Adrenal gland (tissue), 12 donors: Measurements from ENCODE around the gene TES. TPM values are rescaled to one million over a fixed set of nuclear protein-coding genes. Genes with fewer than 3 reads are reported as not detected.

ENCODE experiments used
- DNase-seq, 7 donors: peaks; one replicate each; pipeline ENCODE4 v3.0.0-alpha.2; 2019 to 2020
- H3K27ac ChIP-seq, 5 donors: fragments of 200-600 bp; sonication (generic) in 4 of 5; 1 replicate in 3 of 5; 2 replicates in 2 of 5; pipeline versions ENCODE4 v1.5.1 to v1.8.0; 2016 to 2020; ENCODE audit warnings: mild to moderate bottlenecking in 1 of 5
- H3K27me3 ChIP-seq: fragments of 200-600 bp; 2 replicates; pipeline ENCODE4 v1.8.0; 2021
- H3K36me3 ChIP-seq, 2 donors: fragments of 200-600 bp; replicated peaks in 1 of 2; 1 replicate in 1 of 2; 2 replicates in 1 of 2; pipeline versions ENCODE4 v1.5.1 to v1.8.0; 2018 to 2022
- H3K4me1 ChIP-seq, 2 donors: fragments of 200-600 bp; replicated peaks in 1 of 2; 1 replicate in 1 of 2; 2 replicates in 1 of 2; pipeline versions ENCODE4 v1.5.1 to v1.8.0; 2018 to 2021
- H3K4me3 ChIP-seq, 4 donors: fragments of 200-600 bp; sonication (generic) in 3 of 4; one replicate each; pipeline ENCODE4 v1.5.1; 2016 to 2018
- H3K9me3 ChIP-seq, 3 donors: fragments of 200-600 bp; sonication (generic) in 1 of 3; replicated peaks in 1 of 3; 1 replicate in 2 of 3; 2 replicates in 1 of 3; pipeline versions ENCODE4 v1.5.1 to v1.8.0; 2016 to 2021
- CTCF ChIP-seq, 6 experiments: fragments of 450-650 bp in 4 of 6; fragments of 200-600 bp in 2 of 6; sonication (generic) in 1 of 6; IDR thresholded peaks; 1 replicate in 5 of 6; 2 replicates in 1 of 6; pipeline versions ENCODE4 v1.5.1 to v1.8.0; 2016 to 2021; ENCODE audit warnings: antibody characterized with exemption in 6 of 6, mild to moderate bottlenecking in 2 of 6, moderate library complexity in 1 of 6
- POLR2A ChIP-seq, 2 donors: fragments of 450-650 bp; IDR thresholded peaks; one replicate each; pipeline ENCODE4 v1.6.1; 2017; ENCODE audit warnings: antibody characterized with exemption in 2 of 2, mild to moderate bottlenecking in 2 of 2, moderate library complexity in 1 of 2
- WGBS, 4 donors: extraction: QIAGEN DNeasy Blood & Tissue Kit in 2 of 4; methylation state at CpG; one replicate each; pipeline versions ENCODE4 v1.1.5 to v1.1.7; 2013 to 2017; 5-methylcytosine and 5-hydroxymethylcytosine counted together
- intact Hi-C, 2 donors: fragments of 100-400 bp; cut with DNase I; formaldehyde crosslinking; loops; one replicate each; pipeline versions ENCODE4 v1.14.1 to v1.15.0; 2022 to 2023
- polyA plus RNA-seq, 3 donors: library from polyadenylated mRNA; stranded (reverse); fragments of 200-250 nt in 2 of 3; fragments of 350-450 nt in 1 of 3; fragmentation: Illumina TruSeq in 1 of 3; extraction: RNeasy Lipid Tissue Mini Kit (QIAGEN cat#74804) in 1 of 3; gene quantifications; one replicate each; pipeline ENCODE4 v1.2.3, GENCODE V29; 2013 to 2014
- total RNA-seq, 9 donors: library from RNA; depleted of rRNA in 4 of 9; stranded (reverse); fragments of >200 nt in 4 of 9; fragments of 120-200 nt in 1 of 9; fragmentation: NEBNext Ultra II Directional in 1 of 9; extraction: Animal tissue kit (Norgen Biotek cat#: 25700) in 1 of 9; gene quantifications; one replicate each; pipeline versions ENCODE4 v1.1.0 to v1.2.4, GENCODE V29; 2013 to 2023
- donor health status: healthy with polysubstance abuse.
- donor health status: Bipolar disorder and iron deficiency.
- donor health status: DM: yes; HTN: yes; CAD: no.
- donor health status: DM: no; HTN: no; CAD: no.
- donor health status: DM: no; HTN: no; CAD: no.
- donor health status: DM: yes; HTN: yes; CAD: no.

TES gene
- total and polyA plus RNA-seq, 12 donors, result 3.9 to 21.8 (median 12.5) TPM

GRCh38 chr7:116212869-116213268 is 2.5 kb downstream of the TES start:
- H3K4me3 ChIP-seq, result no peak overlapping the region
- no peaks in the 10 kb centered on the region for H3K9me3 ChIP-seq
- peaks cover 3 to 12% of the 10 kb centered on the region in 2 donors for H3K4me1 ChIP-seq
- H3K27me3 ChIP-seq, result peaks cover 9% of the 10 kb centered on the region
- no peak overlapping the region for H3K27ac ChIP-seq
- no peak for DNase-seq
- 57 to 74% (median 68%) methylated on average over 4 of the region's 4 CpGs for WGBS, 4 donors
- H3K36me3 ChIP-seq, result no peaks in the 10 kb centered on the region
- no peak for TF ChIP-seq POLR2A (IDR thresholded peaks at IDR 0.05)
- no peak for TF ChIP-seq CTCF (IDR thresholded peaks at IDR 0.05)
- intact Hi-C loops, result no loop called here

DNA sequence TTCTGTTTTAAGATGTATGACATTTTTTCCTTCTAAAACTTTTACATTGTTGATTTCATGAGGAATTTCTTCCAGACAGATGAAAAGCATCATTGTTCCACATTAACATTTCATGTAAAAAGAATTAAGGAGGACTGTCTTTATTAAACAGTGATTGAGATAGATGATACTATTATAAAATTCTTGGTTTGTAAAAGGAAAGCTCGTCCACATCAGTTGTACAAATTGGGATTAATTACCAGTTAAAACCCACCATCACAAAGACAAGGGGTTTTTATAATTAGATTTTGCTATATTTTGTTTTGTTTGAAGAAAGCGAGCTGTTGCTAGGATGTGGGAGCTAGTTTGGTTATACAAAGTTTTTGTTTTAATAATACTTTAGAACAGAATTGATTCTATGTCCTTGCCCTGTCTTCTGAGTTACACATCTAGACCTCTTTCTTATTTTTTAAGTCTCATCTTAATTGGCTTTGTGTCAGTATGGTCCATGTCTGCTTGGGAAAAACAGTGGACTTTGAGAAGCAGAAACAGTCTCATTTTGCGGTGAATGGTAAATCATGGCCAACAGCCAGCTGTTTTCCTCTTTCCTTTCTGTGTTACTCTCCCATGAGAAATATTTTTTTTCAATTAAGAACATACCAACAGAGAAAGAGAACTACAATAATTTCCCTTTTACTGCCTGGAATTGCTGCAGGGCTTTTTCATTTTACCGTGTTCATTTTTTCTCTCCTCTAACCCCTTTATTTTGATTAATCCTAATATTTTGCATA is 3.2 kb downstream of the TES start:
- DNase-seq, result peak in 1 of 7 donors; percentile 15
- no peak overlapping the region for H3K27ac ChIP-seq
- peaks cover 9% of the 10 kb centered on the region for H3K27me3 ChIP-seq
- H3K9me3 ChIP-seq, result no peaks in the 10 kb centered on the region
- 69 to 72% (median 71%) methylated on average over 4 of the region's 4 CpGs for WGBS, 4 donors
- intact Hi-C loops, result no loop called here
- peaks cover 4 to 18% of the 10 kb centered on the region in 2 donors for H3K4me1 ChIP-seq
- H3K4me3 ChIP-seq, result no peak overlapping the region
- H3K36me3 ChIP-seq, result no peaks in the 10 kb centered on the region
- TF ChIP-seq CTCF (IDR thresholded peaks at IDR 0.05), result no peak

- H3K27ac ChIP-seq, result no peak overlapping the region
- H3K9me3 ChIP-seq, result no peaks in the 10 kb centered on the region
- no peak for DNase-seq
- TF ChIP-seq POLR2A (IDR thresholded peaks at IDR 0.05) (no peak), CTCF (IDR thresholded peaks at IDR 0.05) (no peak)
- no peaks in the 10 kb centered on the region for H3K36me3 ChIP-seq
- H3K4me1 ChIP-seq, result peaks cover 4 to 19% of the 10 kb centered on the region in 2 donors
- no peak overlapping the region for H3K4me3 ChIP-seq
- intact Hi-C loops, result no loop called here
- H3K27me3 ChIP-seq, result peaks cover 9% of the 10 kb centered on the region
- WGBS, 4 donors, result 88 to 94% (median 89%) methylated on average over 3 of the region's 3 CpGs
Measured at GRCh38 chr7:116214921-116215320, 4.6 kb downstream of the TES start.

GRCh38 chr7:116215551-116215950 is 5.2 kb downstream of the TES start:
- no peaks in the 10 kb centered on the region for H3K9me3 ChIP-seq
- no peaks in the 10 kb centered on the region for H3K36me3 ChIP-seq
- intact Hi-C loops, result no loop called here
- TF ChIP-seq POLR2A (IDR thresholded peaks at IDR 0.05) (no peak), CTCF (IDR thresholded peaks at IDR 0.05) (no peak)
- H3K27me3 ChIP-seq, result peaks cover 9% of the 10 kb centered on the region
- no peak for DNase-seq
- no peak overlapping the region for H3K27ac ChIP-seq
- H3K4me3 ChIP-seq, result no peak overlapping the region
- H3K4me1 ChIP-seq, result peaks cover 4 to 14% of the 10 kb centered on the region in 2 donors
- 61 to 92% (median 82%) methylated on average over 2 of the region's 2 CpGs for WGBS, 4 donors
